DOHH2 (cell line): ENCODE results near the gene ZNF771.

Experiments
- H3F3A ChIP-seq: fragments of 200-600 bp; sonication (generic), shearing (Covaris generic); 2 replicates; pipeline ENCODE4 v1.6.0; 2016; ENCODE audit warnings: antibody characterized with exemption, mild to moderate bottlenecking; ENCODE audit not compliant: control insufficient read depth, insufficient read depth
- H3K27ac ChIP-seq: fragments of 200-600 bp; sonication (generic); 2 replicates; pipeline ENCODE4 v1.5.1; 2014; ENCODE audit warnings: low read depth, mild to moderate bottlenecking, low read length, moderate library complexity
- H3K27me3 ChIP-seq: fragments of 200-600 bp; sonication (generic); 2 replicates; pipeline ENCODE4 v1.6.1; 2014; ENCODE audit warnings: mild to moderate bottlenecking, low read length, mixed read lengths; ENCODE audit not compliant: control insufficient read depth
- H3K36me3 ChIP-seq: fragments of 200-600 bp; sonication (generic); 2 replicates; pipeline ENCODE4 v1.6.1; 2014; ENCODE audit warnings: mild to moderate bottlenecking, low read length, moderate library complexity, mixed read lengths; ENCODE audit not compliant: control insufficient read depth
- H3K4me1 ChIP-seq: fragments of 200-600 bp; sonication (generic); 2 replicates; pipeline ENCODE4 v1.6.1; 2014; ENCODE audit warnings: mild to moderate bottlenecking, low read length, mixed read lengths; ENCODE audit not compliant: control insufficient read depth
- H3K4me2 ChIP-seq: fragments of 200-600 bp; sonication (generic); 2 replicates; pipeline ENCODE4 v1.6.0; 2014; ENCODE audit warnings: mild to moderate bottlenecking, low read length, moderate library complexity
- H3K4me3 ChIP-seq: fragments of 200-600 bp; sonication (generic); 2 replicates; pipeline ENCODE4 v1.5.1; 2014; ENCODE audit warnings: mild to moderate bottlenecking, low read length, mixed read lengths
- H3K79me2 ChIP-seq: fragments of 200-600 bp; sonication (generic); 2 replicates; pipeline ENCODE4 v1.6.1; 2014; ENCODE audit warnings: mild to moderate bottlenecking, low read length, mixed read lengths; ENCODE audit not compliant: control insufficient read depth
- H3K9me2 ChIP-seq: fragments of 200-600 bp; sonication (generic); replicated peaks from 2 replicates; pipeline ENCODE4 v1.6.1; 2014; ENCODE audit warnings: mild to moderate bottlenecking, low read length, mixed read lengths; ENCODE audit not compliant: control insufficient read depth
- H3K9me3 ChIP-seq: fragments of 200-600 bp; sonication (generic); 2 replicates; pipeline ENCODE4 v1.6.1; 2014; ENCODE audit warnings: antibody characterized with exemption, low read length, mixed read lengths; ENCODE audit not compliant: control insufficient read depth, insufficient read depth
- H4K20me1 ChIP-seq: fragments of 200-600 bp; sonication (generic); 2 replicates; pipeline ENCODE4 v1.6.0; 2014; ENCODE audit warnings: low read depth, mild to moderate bottlenecking, antibody characterized with exemption, low read length, moderate library complexity; ENCODE audit not compliant: control insufficient read depth, insufficient read depth
- EZH2phosphoT487 ChIP-seq: fragments of 200-600 bp; sonication (generic); IDR thresholded peaks from 2 replicates; pipeline ENCODE4 v1.6.1; 2017; ENCODE audit warnings: borderline replicate concordance, mild to moderate bottlenecking, antibody characterized with exemption, low read length, moderate library complexity, mixed read lengths
- TF ChIP-seq, protein P1 (sequence below): fragments of 200-600 bp; sonication (generic); IDR thresholded peaks from one replicate; pipeline ENCODE4 v1.5.1; 2014; ENCODE audit warnings: antibody characterized with exemption, mild to moderate bottlenecking, low read depth, low read length; ENCODE audit not compliant: poor library complexity, severe bottlenecking

The ZNF771 gene

DNA sequence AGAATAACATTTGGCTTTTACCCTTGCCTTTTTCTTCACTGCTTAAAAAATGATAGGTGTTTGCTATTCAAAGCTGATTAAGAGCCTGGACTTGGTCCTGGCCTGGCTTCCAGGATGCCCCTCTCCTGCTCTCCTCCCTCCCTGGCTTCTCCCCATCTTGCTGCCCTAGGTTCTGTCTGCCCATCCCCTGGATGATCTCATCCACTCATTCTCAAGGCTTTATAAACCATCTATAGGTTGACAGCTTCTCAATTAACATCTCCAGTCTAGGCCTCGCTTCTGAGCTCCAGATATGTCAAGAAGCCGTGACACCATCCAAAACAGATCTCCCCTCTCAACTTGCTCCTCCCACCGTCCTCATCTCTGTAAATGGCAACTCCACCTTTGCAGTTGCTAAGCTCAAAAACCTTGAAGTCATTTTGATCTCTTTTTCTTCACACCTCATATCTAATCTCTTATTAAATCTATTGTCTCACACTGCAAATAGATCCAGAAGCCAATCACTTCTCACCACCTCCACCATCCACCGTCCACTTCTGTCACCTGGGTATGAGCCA is 8.7 kb downstream of the ZNF771 start:
- H3K4me1 ChIP-seq: peaks cover 17% of the 10 kb centered on the region
- H3K27ac ChIP-seq: no peak overlapping the region
- H3K9me2 ChIP-seq: no peaks in the 10 kb centered on the region
- H3K4me3 ChIP-seq: no peak overlapping the region
- TF ChIP-seq, protein P1, sequence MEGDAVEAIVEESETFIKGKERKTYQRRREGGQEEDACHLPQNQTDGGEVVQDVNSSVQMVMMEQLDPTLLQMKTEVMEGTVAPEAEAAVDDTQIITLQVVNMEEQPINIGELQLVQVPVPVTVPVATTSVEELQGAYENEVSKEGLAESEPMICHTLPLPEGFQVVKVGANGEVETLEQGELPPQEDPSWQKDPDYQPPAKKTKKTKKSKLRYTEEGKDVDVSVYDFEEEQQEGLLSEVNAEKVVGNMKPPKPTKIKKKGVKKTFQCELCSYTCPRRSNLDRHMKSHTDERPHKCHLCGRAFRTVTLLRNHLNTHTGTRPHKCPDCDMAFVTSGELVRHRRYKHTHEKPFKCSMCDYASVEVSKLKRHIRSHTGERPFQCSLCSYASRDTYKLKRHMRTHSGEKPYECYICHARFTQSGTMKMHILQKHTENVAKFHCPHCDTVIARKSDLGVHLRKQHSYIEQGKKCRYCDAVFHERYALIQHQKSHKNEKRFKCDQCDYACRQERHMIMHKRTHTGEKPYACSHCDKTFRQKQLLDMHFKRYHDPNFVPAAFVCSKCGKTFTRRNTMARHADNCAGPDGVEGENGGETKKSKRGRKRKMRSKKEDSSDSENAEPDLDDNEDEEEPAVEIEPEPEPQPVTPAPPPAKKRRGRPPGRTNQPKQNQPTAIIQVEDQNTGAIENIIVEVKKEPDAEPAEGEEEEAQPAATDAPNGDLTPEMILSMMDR: no peak
- no peak for TF ChIP-seq EZH2phosphoT487
- peaks cover 34% of the 10 kb centered on the region for H3F3A ChIP-seq
- no peak overlapping the region for H3K4me2 ChIP-seq
- no peaks in the 10 kb centered on the region for H3K27me3 ChIP-seq
- no peaks in the 10 kb centered on the region for H4K20me1 ChIP-seq
- H3K79me2 ChIP-seq: peaks cover 30% of the 10 kb centered on the region
- H3K9me3 ChIP-seq: no peaks in the 10 kb centered on the region
- peaks cover 56% of the 10 kb centered on the region for H3K36me3 ChIP-seq

DNA sequence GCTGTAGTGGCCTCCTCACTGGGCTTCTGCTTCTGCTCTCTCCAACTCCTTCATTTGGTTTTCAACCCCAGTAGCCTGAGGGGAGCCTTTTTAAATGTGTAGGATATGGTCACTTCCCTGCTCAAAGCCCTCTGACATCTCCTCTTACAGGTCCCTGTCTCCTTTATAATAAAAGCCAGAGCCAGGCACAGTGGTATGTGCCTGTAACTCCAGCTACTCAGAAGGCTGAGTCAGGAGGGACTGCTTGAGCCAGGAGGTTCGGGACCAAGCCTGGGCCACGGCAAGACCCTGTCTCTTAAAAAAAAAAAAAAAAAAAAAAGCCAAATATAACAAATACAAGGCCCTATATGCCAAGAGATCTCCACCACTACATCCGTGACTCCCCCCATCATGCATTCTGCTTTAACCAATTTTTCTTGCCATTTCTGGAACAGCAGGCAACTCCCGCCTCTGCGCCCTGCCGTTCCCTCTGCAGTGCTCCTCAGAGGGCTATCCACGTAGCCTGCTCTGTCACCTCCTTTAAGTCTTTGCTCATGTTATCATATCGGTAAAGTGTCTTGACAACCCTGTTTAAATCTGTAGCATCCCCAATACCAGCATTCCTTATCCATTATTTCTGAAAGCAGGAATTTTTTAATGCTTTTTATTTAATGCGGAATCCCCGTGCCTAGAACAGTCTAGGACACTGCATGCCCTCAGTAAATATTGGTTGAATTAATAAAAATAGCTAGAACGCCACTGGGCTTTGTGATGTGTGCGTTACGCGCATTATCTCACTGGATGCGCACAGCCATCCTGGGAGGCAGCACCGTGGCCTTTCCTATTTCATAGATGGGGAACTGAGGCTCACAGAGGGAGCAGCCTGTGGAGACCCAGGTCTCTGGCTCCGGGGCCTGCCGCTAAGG is 9.5 kb downstream of the ZNF771 start:
- peaks cover 37% of the 10 kb centered on the region for H3F3A ChIP-seq
- peaks cover 26% of the 10 kb centered on the region for H3K79me2 ChIP-seq
- no peaks in the 10 kb centered on the region for H3K27me3 ChIP-seq
- 0 out of 2 replicates have a peak overlapping the region, but pooled peaks have one; percentile 16 for H3K27ac ChIP-seq
- no peaks in the 10 kb centered on the region for H4K20me1 ChIP-seq
- no peaks in the 10 kb centered on the region for H3K9me2 ChIP-seq
- H3K4me3 ChIP-seq: peak overlapping the region; percentile 73
- peaks cover 17% of the 10 kb centered on the region for H3K4me1 ChIP-seq
- peaks cover 54% of the 10 kb centered on the region for H3K36me3 ChIP-seq
- peak overlapping the region; percentile 66 for H3K4me2 ChIP-seq
- no peaks in the 10 kb centered on the region for H3K9me3 ChIP-seq
- TF ChIP-seq, protein P1: no peak
- TF ChIP-seq EZH2phosphoT487: no peak

DNA sequence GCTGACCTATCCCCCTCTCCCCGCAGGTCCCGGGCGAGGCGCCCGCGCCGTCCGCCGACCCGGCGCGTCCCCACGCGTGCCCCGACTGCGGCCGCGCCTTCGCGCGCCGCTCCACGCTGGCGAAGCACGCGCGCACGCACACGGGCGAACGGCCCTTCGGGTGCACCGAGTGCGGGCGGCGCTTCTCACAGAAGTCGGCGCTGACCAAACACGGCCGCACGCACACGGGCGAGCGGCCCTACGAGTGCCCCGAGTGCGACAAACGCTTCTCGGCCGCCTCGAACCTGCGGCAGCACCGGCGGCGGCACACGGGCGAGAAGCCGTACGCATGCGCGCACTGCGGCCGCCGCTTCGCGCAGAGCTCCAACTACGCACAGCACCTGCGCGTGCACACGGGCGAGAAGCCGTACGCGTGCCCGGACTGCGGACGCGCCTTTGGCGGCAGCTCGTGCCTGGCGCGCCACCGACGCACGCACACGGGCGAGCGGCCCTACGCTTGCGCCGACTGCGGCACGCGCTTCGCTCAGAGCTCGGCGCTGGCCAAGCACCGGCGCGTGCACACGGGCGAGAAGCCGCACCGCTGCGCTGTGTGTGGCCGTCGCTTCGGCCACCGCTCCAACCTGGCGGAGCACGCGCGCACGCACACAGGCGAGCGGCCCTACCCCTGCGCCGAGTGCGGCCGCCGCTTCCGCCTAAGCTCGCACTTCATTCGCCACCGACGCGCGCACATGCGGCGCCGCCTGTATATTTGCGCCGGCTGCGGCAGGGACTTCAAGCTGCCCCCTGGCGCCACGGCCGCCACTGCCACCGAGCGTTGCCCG is 10.3 kb downstream of the ZNF771 start:
- TF ChIP-seq, protein P1: no peak
- no peak for TF ChIP-seq EZH2phosphoT487
- peaks cover 17% of the 10 kb centered on the region for H3K4me1 ChIP-seq
- no peaks in the 10 kb centered on the region for H3K9me3 ChIP-seq
- H3K79me2 ChIP-seq: peaks cover 24% of the 10 kb centered on the region
- H3K4me2 ChIP-seq: peak overlapping the region; percentile 66
- peak overlapping the region; percentile 73 for H3K4me3 ChIP-seq
- peaks cover 36% of the 10 kb centered on the region for H3F3A ChIP-seq
- no peaks in the 10 kb centered on the region for H3K27me3 ChIP-seq
- H3K36me3 ChIP-seq: peaks cover 54% of the 10 kb centered on the region
- H3K27ac ChIP-seq: peak overlapping the region; percentile 29
- no peaks in the 10 kb centered on the region for H4K20me1 ChIP-seq
- no peaks in the 10 kb centered on the region for H3K9me2 ChIP-seq
